Activated CD4-positive, alpha-beta T cell treated with anti-CD3 and anti-CD28 coated beads for 36 hours (primary cell): ENCODE measurements around the gene GALNT13. TPM values are rescaled to one million over a fixed set of nuclear protein-coding genes. Genes with fewer than 3 reads are reported as not detected.
"Not testable (repeated sequence)": the region's sequence is repeated elsewhere in the genome, so short reads cannot be mapped to it uniquely, and the experiment has no call there.

ENCODE experiments used
- ATAC-seq: fragments of 200-7000 bp; cut with Tn5 transposase; one replicate; pipeline ENCODE4 v1.10.0; 2021; ENCODE audit warnings: mild to moderate bottlenecking, moderate library complexity
- CTCF ChIA-PET: fragments of 350-600 bp; sonication (Branson Sonifier 250); formaldehyde crosslinking; loops from one replicate; lab custom pipeline; 2021; ENCODE audit warnings: antibody characterized with exemption; lab: Charles Lee
- POLR2A ChIA-PET: fragments of 350-600 bp; sonication (Branson Sonifier 250); formaldehyde crosslinking; loops from one replicate; lab custom pipeline; 2021; ENCODE audit warnings: antibody characterized with exemption, inconsistent platforms; lab: Charles Lee
- DNase-seq: peaks from one replicate; pipeline ENCODE4 v3.0.0-alpha.2; 2020
- H3K27ac Mint-ChIP-seq: one replicate; pipeline ENCODE4 v1.8.0; 2021; ENCODE audit warnings: mixed read lengths
- H3K27me3 Mint-ChIP-seq: one replicate; pipeline ENCODE4 v1.8.0; 2021; ENCODE audit warnings: mixed read lengths
- H3K36me3 Mint-ChIP-seq: one replicate; pipeline ENCODE4 v1.8.0; 2021; ENCODE audit warnings: low read depth, mixed read lengths
- H3K4me1 Mint-ChIP-seq: one replicate; pipeline ENCODE4 v1.8.0; 2021; ENCODE audit warnings: mixed read lengths
- H3K4me3 Mint-ChIP-seq: one replicate; pipeline ENCODE4 v1.8.0; 2021; ENCODE audit warnings: mild to moderate bottlenecking, moderate library complexity, mixed read lengths
- H3K9me3 Mint-ChIP-seq: one replicate; pipeline ENCODE4 v1.8.0; 2021; ENCODE audit warnings: low read depth, mixed read lengths
- intact Hi-C, 2 experiments: fragments of 100-400 bp; cut with DNase I in 1 of 2; cut with micrococcal nuclease in 1 of 2; formaldehyde crosslinking; loops; one replicate each; pipeline versions ENCODE4 v1.14.2 to v1.15.1; 2022 to 2024; cut with DNase I, micrococcal nuclease
- total RNA-seq, 2 experiments: library from RNA; stranded (reverse); gene quantifications; one replicate each; pipeline ENCODE4 v1.2.3, GENCODE V29; 2021

Gene GALNT13
- total RNA-seq, 2 experiments from 2014 or later, result not detected

- CTCF ChIA-PET, result interaction anchor here (2.5 kb wide), 1 partner anchor 11 kb away, joined by 7 read pairs; no protein-coding TSS in a partner anchor
- Mint-ChIP-seq H3K4me3 (no peak overlapping the region), H3K36me3 (no peaks in the 10 kb centered on the region), H3K27ac (no peak overlapping the region), H3K4me1 (no peaks in the 10 kb centered on the region), H3K9me3 (peaks cover 2% of the 10 kb centered on the region), H3K27me3 (no peaks in the 10 kb centered on the region)
- ATAC-seq (no peak), DNase-seq (no peak)
- intact Hi-C loops, result no loop called here
- POLR2A ChIA-PET, result no interaction called here
These were observed 590.9 kb downstream of the GALNT13 start for GRCh38 chr2:154462634-154463033.

GRCh38 chr2:154466226-154466625 lies 594.5 kb downstream of the GALNT13 start:
- no peak overlapping the region for H3K4me3 Mint-ChIP-seq
- no peaks in the 10 kb centered on the region for H3K27me3 Mint-ChIP-seq
- intact Hi-C loops, result no loop called here
- no peaks in the 10 kb centered on the region for H3K4me1 Mint-ChIP-seq
- no peak overlapping the region for H3K27ac Mint-ChIP-seq
- H3K9me3 Mint-ChIP-seq, result no peaks in the 10 kb centered on the region
- DNase-seq, result no peak
- POLR2A ChIA-PET, result no interaction called here
- no peaks in the 10 kb centered on the region for H3K36me3 Mint-ChIP-seq
- no peak for ATAC-seq
- CTCF ChIA-PET, result no interaction called here

- H3K4me1 Mint-ChIP-seq, result no peaks in the 10 kb centered on the region
- ATAC-seq, result no peak
- no peak for DNase-seq
- ChIA-PET CTCF (no interaction called here), POLR2A (no interaction called here)
- H3K4me3 Mint-ChIP-seq, result no peak overlapping the region
- H3K27me3 Mint-ChIP-seq, result no peaks in the 10 kb centered on the region
- no peak overlapping the region for H3K27ac Mint-ChIP-seq
- intact Hi-C loops, result no loop called here
- H3K9me3 Mint-ChIP-seq, result no peaks in the 10 kb centered on the region
- no peaks in the 10 kb centered on the region for H3K36me3 Mint-ChIP-seq
These were observed 598.7 kb downstream of the GALNT13 start for GRCh38 chr2:154470376-154470775.

GRCh38 chr2:154471492-154471891 lies 599.8 kb downstream of the GALNT13 start:
- H3K4me3 Mint-ChIP-seq, ATAC-seq, CTCF ChIA-PET, DNase-seq, POLR2A ChIA-PET, H3K4me1 Mint-ChIP-seq, H3K27ac Mint-ChIP-seq, intact Hi-C loops, H3K36me3 Mint-ChIP-seq, H3K27me3 Mint-ChIP-seq, H3K9me3 Mint-ChIP-seq: not testable (repeated sequence)

GRCh38 chr2:154477319-154477718 lies 605.6 kb downstream of the GALNT13 start:
- no peak for ATAC-seq
- no peak for DNase-seq
- Mint-ChIP-seq H3K4me1 (no peaks in the 10 kb centered on the region), H3K9me3 (no peaks in the 10 kb centered on the region), H3K4me3 (no peak overlapping the region), H3K27ac (no peak overlapping the region), H3K27me3 (no peaks in the 10 kb centered on the region), H3K36me3 (no peaks in the 10 kb centered on the region)
- CTCF ChIA-PET, result no interaction called here
- POLR2A ChIA-PET, result no interaction called here
- intact Hi-C loops, result no loop called here

- H3K27ac Mint-ChIP-seq, result no peak overlapping the region
- H3K9me3 Mint-ChIP-seq, result no peaks in the 10 kb centered on the region
- H3K36me3 Mint-ChIP-seq, result no peaks in the 10 kb centered on the region
- no peak overlapping the region for H3K4me3 Mint-ChIP-seq
- ATAC-seq, result no peak
- CTCF ChIA-PET, result no interaction called here
- POLR2A ChIA-PET, result no interaction called here
- H3K27me3 Mint-ChIP-seq, result no peaks in the 10 kb centered on the region
- no peaks in the 10 kb centered on the region for H3K4me1 Mint-ChIP-seq
- DNase-seq, result no peak
- intact Hi-C loops, result no loop called here
These were observed 608.8 kb downstream of the GALNT13 start for GRCh38 chr2:154480521-154480920.

- H3K27me3 Mint-ChIP-seq, result no peaks in the 10 kb centered on the region
- ATAC-seq, result no peak
- CTCF ChIA-PET, result interaction anchor here (0.6 kb wide), 1 partner anchor 542 kb away, joined by 3 read pairs; no protein-coding TSS in a partner anchor
- H3K36me3 Mint-ChIP-seq, result no peaks in the 10 kb centered on the region
- no peak overlapping the region for H3K4me3 Mint-ChIP-seq
- H3K9me3 Mint-ChIP-seq, result no peaks in the 10 kb centered on the region
- H3K4me1 Mint-ChIP-seq, result no peaks in the 10 kb centered on the region
- DNase-seq, result no peak
- intact Hi-C loops, result no loop called here
- H3K27ac Mint-ChIP-seq, result no peak overlapping the region
- POLR2A ChIA-PET, result no interaction called here
These were observed 609.6 kb downstream of the GALNT13 start for GRCh38 chr2:154481336-154481735.

- ChIA-PET CTCF (no interaction called here), POLR2A (no interaction called here)
- no peak for ATAC-seq
These were observed 612.8 kb downstream of the GALNT13 start for GRCh38 chr2:154484338-154485099.

GRCh38 chr2:154488801-154489200 lies 617.1 kb downstream of the GALNT13 start:
- ATAC-seq (no peak), DNase-seq (no peak)
- ChIA-PET POLR2A (no interaction called here), CTCF (no interaction called here)
- Mint-ChIP-seq H3K36me3 (no peaks in the 10 kb centered on the region), H3K27me3 (no peaks in the 10 kb centered on the region), H3K4me1 (no peaks in the 10 kb centered on the region), H3K9me3 (peaks cover 2% of the 10 kb centered on the region), H3K27ac (no peak overlapping the region), H3K4me3 (no peak overlapping the region)
- intact Hi-C loops, result no loop called here

More at GRCh38 chr2:154484338-154485099, 612.8 kb downstream of the GALNT13 start:
- Mint-ChIP-seq H3K27me3 (no peaks in the 10 kb centered on the region), H3K9me3 (no peaks in the 10 kb centered on the region), H3K4me1 (no peaks in the 10 kb centered on the region), H3K27ac (no peak overlapping the region), H3K36me3 (no peaks in the 10 kb centered on the region), H3K4me3 (no peak overlapping the region)
- no peak for DNase-seq
- intact Hi-C loops, result no loop called here

GRCh38 chr2:154489266-154489858 lies 617.6 kb downstream of the GALNT13 start:
- ChIA-PET POLR2A (no interaction called here), CTCF (no interaction called here)
- H3K36me3 Mint-ChIP-seq, result no peaks in the 10 kb centered on the region
- no peaks in the 10 kb centered on the region for H3K4me1 Mint-ChIP-seq
- no peak overlapping the region for H3K4me3 Mint-ChIP-seq
- no peaks in the 10 kb centered on the region for H3K27me3 Mint-ChIP-seq
- H3K9me3 Mint-ChIP-seq, result peaks cover 2% of the 10 kb centered on the region
- intact Hi-C loops, result no loop called here
- DNase-seq (no peak), ATAC-seq (no peak)
- H3K27ac Mint-ChIP-seq, result no peak overlapping the region

- peaks cover 2% of the 10 kb centered on the region for H3K9me3 Mint-ChIP-seq
- ChIA-PET POLR2A (no interaction called here), CTCF (no interaction called here)
- H3K27ac Mint-ChIP-seq, result no peak overlapping the region
- no peaks in the 10 kb centered on the region for H3K36me3 Mint-ChIP-seq
- ATAC-seq (no peak), DNase-seq (no peak)
- no peak overlapping the region for H3K4me3 Mint-ChIP-seq
- H3K4me1 Mint-ChIP-seq, result no peaks in the 10 kb centered on the region
- intact Hi-C loops, result no loop called here
- H3K27me3 Mint-ChIP-seq, result no peaks in the 10 kb centered on the region
These were observed 618.8 kb downstream of the GALNT13 start for GRCh38 chr2:154490530-154490929.

- ChIA-PET CTCF (no interaction called here), POLR2A (no interaction called here)
- ATAC-seq (no peak), DNase-seq (no peak)
- H3K4me3 Mint-ChIP-seq, result no peak overlapping the region
- H3K9me3 Mint-ChIP-seq, result peaks cover 2% of the 10 kb centered on the region
- no peaks in the 10 kb centered on the region for H3K4me1 Mint-ChIP-seq
- H3K36me3 Mint-ChIP-seq, result no peaks in the 10 kb centered on the region
- H3K27ac Mint-ChIP-seq, result no peak overlapping the region
- intact Hi-C loops, result no loop called here
- H3K27me3 Mint-ChIP-seq, result no peaks in the 10 kb centered on the region
These were observed 623.7 kb downstream of the GALNT13 start for GRCh38 chr2:154495455-154495868.
